Ascending aorta (tissue), 2 donors: Measurements from ENCODE around the gene SLC39A2. TPM values are rescaled to one million over a fixed set of nuclear protein-coding genes. Genes with fewer than 3 reads are reported as not detected.

Experiments
- DNase-seq, 2 donors: peaks; one replicate each; pipeline ENCODE4 v3.0.0-alpha.2; 2019; ENCODE audit warnings: low spot score in 2 of 2
- H3K27ac ChIP-seq, 2 donors: fragments of 200-600 bp; sonication (generic); one replicate each; pipeline ENCODE4 v1.5.1; 2016 to 2017; ENCODE audit warnings: mild to moderate bottlenecking in 1 of 2
- H3K27me3 ChIP-seq: fragments of 200-600 bp; sonication (generic); one replicate; pipeline ENCODE4 v1.5.1; 2017
- H3K36me3 ChIP-seq, 2 donors: fragments of 200-600 bp; sonication (generic); one replicate each; pipeline ENCODE4 v1.5.1; 2016
- H3K4me1 ChIP-seq, 2 donors: fragments of 200-600 bp; sonication (generic); one replicate each; pipeline ENCODE4 v1.5.1; 2016 to 2017; ENCODE audit warnings: mild to moderate bottlenecking in 1 of 2
- H3K4me3 ChIP-seq, 2 donors: fragments of 200-600 bp; sonication (generic); one replicate each; pipeline ENCODE4 v1.5.1; 2016 to 2017; ENCODE audit warnings: mild to moderate bottlenecking in 1 of 2
- H3K9me3 ChIP-seq, 2 donors: fragments of 200-600 bp; sonication (generic); one replicate each; pipeline ENCODE4 v1.5.1; 2016
- CTCF ChIP-seq, 3 experiments: fragments of 200-600 bp in 2 of 3; fragments of 450-650 bp in 1 of 3; sonication (generic) in 2 of 3; IDR thresholded peaks; one replicate each; pipeline ENCODE4 v1.5.1; 2016 to 2019; ENCODE audit warnings: antibody characterized with exemption in 3 of 3, mild to moderate bottlenecking in 1 of 3, moderate library complexity in 1 of 3
- intact Hi-C: fragments of 100-400 bp; cut with DNase I; formaldehyde crosslinking; loops from one replicate; pipeline ENCODE4 v1.15.1; 2023
- total RNA-seq: library from RNA; depleted of rRNA; stranded (reverse); fragments of >200 nt; gene quantifications from one replicate; pipeline ENCODE4 v1.1.0, GENCODE V29; 2016

Gene SLC39A2
- total RNA-seq, 1 donor from 2014 or later: not detected

GRCh38 chr14:20970647-20970982 lies 28.5 kb upstream of the SLC39A2 start:
- Histone ChIP-seq H3K27me3 (no peaks in the 10 kb centered on the region), H3K36me3 (no peaks in the 10 kb centered on the region), H3K4me1 (peaks cover 0 to 5% of the 10 kb centered on the region in 2 donors), H3K4me3 (peak overlapping the region; percentile 58 to 75), H3K9me3 (no peaks in the 10 kb centered on the region), H3K27ac (peak overlapping the region; percentile 80 to 85)
- no peak for DNase-seq
- intact Hi-C loops: loop anchor here (2.0 to 5.0 kb wide), 3 partner anchors 288 to 358 kb away; no protein-coding TSS in a partner anchor
- no peak for TF ChIP-seq CTCF (IDR thresholded peaks at IDR 0.05)

GRCh38 chr14:20970983-20971704 lies 27.9 kb upstream of the SLC39A2 start:
- Histone ChIP-seq H3K27ac (peak overlapping the region; percentile 80 to 85), H3K4me1 (peaks cover 0 to 5% of the 10 kb centered on the region in 2 donors), H3K9me3 (no peaks in the 10 kb centered on the region), H3K4me3 (peak overlapping the region; percentile 58 to 75), H3K36me3 (no peaks in the 10 kb centered on the region), H3K27me3 (no peaks in the 10 kb centered on the region)
- peak; percentile 86 to 93 (median 88) for TF ChIP-seq CTCF (IDR thresholded peaks at IDR 0.05)
- peak; percentile 39 to 90 for DNase-seq
- intact Hi-C loops: loop anchor here (1.0 to 5.0 kb wide), 5 partner anchors 16 to 359 kb away; no protein-coding TSS in a partner anchor

- Histone ChIP-seq H3K27me3 (no peaks in the 10 kb centered on the region), H3K9me3 (no peaks in the 10 kb centered on the region), H3K4me3 (peak overlapping the region; percentile 58 to 75), H3K4me1 (peaks cover 0 to 5% of the 10 kb centered on the region in 2 donors), H3K36me3 (no peaks in the 10 kb centered on the region), H3K27ac (peak overlapping the region; percentile 80 to 85)
- intact Hi-C loops: loop anchor here (1.0 to 5.0 kb wide), 5 partner anchors 16 to 359 kb away; no protein-coding TSS in a partner anchor
- DNase-seq: no peak
- no peak for TF ChIP-seq CTCF (IDR thresholded peaks at IDR 0.05)
Measured at GRCh38 chr14:20971705-20972021, 27.4 kb upstream of the SLC39A2 start.

GRCh38 chr14:20973501-20973900 lies 25.6 kb upstream of the SLC39A2 start:
- DNase-seq: no peak
- Histone ChIP-seq H3K36me3 (no peaks in the 10 kb centered on the region), H3K27me3 (no peaks in the 10 kb centered on the region), H3K27ac (no peak overlapping the region), H3K9me3 (no peaks in the 10 kb centered on the region), H3K4me1 (peaks cover 0 to 5% of the 10 kb centered on the region in 2 donors), H3K4me3 (no peak overlapping the region)
- TF ChIP-seq CTCF (IDR thresholded peaks at IDR 0.05): no peak
- intact Hi-C loops: loop anchor here (5.0 kb wide), 2 partner anchors 341 to 361 kb away; no protein-coding TSS in a partner anchor

- Histone ChIP-seq H3K9me3 (no peaks in the 10 kb centered on the region), H3K27ac (no peak overlapping the region), H3K4me3 (no peak overlapping the region), H3K4me1 (peaks cover 0 to 5% of the 10 kb centered on the region in 2 donors), H3K36me3 (no peaks in the 10 kb centered on the region), H3K27me3 (no peaks in the 10 kb centered on the region)
- no peak for TF ChIP-seq CTCF (IDR thresholded peaks at IDR 0.05)
- intact Hi-C loops: no loop called here
- DNase-seq: no peak
Measured at GRCh38 chr14:20976291-20976690, 22.8 kb upstream of the SLC39A2 start.
